H9 (cell line): ENCODE results near the gene NRXN3. TPM values are rescaled to one million over a fixed set of nuclear protein-coding genes. Genes with fewer than 3 reads are reported as not detected.

Experiments used
- DNase-seq: peaks from one replicate; pipeline ENCODE4 v3.0.0-alpha.2; 2017
- H2AFZ ChIP-seq: one replicate; pipeline ENCODE4 v1.6.1; 2013; ENCODE audit warnings: mild to moderate bottlenecking, low read length, control low read depth, moderate library complexity
- H2AK5ac ChIP-seq: 2 replicates; pipeline ENCODE4 v1.6.1; 2013; ENCODE audit warnings: low read length, control low read depth, mixed read lengths; ENCODE audit not compliant: insufficient read length
- H2BK120ac ChIP-seq: one replicate; pipeline ENCODE4 v1.6.1; 2013; ENCODE audit warnings: low read depth, mild to moderate bottlenecking, low read length, control low read depth, inconsistent platforms; ENCODE audit not compliant: poor library complexity, severe bottlenecking
- H2BK12ac ChIP-seq: 2 replicates; pipeline ENCODE4 v1.6.1; 2013; ENCODE audit warnings: low read length, control low read depth, mixed read lengths, low read depth; ENCODE audit not compliant: insufficient read length
- H2BK15ac ChIP-seq: 2 replicates; pipeline ENCODE4 v1.6.1; 2013; ENCODE audit warnings: low read depth, low read length, control low read depth
- H2BK20ac ChIP-seq: one replicate; pipeline ENCODE4 v1.6.1; 2013; ENCODE audit warnings: low read depth, mild to moderate bottlenecking, low read length, control low read depth, inconsistent platforms; ENCODE audit not compliant: poor library complexity, severe bottlenecking
- H2BK5ac ChIP-seq: 2 replicates; pipeline ENCODE4 v1.6.1; 2013; ENCODE audit warnings: low read length, control low read depth, mixed read lengths; ENCODE audit not compliant: insufficient read length
- H3K14ac ChIP-seq: 2 replicates; pipeline ENCODE4 v1.6.1; 2013; ENCODE audit warnings: low read length, control low read depth; ENCODE audit not compliant: insufficient read depth
- H3K18ac ChIP-seq: 2 replicates; pipeline ENCODE4 v1.6.1; 2013; ENCODE audit warnings: low read depth, mild to moderate bottlenecking, mixed read lengths, low read length, control low read depth; ENCODE audit not compliant: insufficient read length
- H3K23ac ChIP-seq: 2 replicates; pipeline ENCODE4 v1.6.1; 2013; ENCODE audit warnings: low read length, control low read depth, mixed read lengths, low read depth; ENCODE audit not compliant: insufficient read length
- H3K23me2 ChIP-seq: 2 replicates; pipeline ENCODE4 v1.6.1; 2013; ENCODE audit warnings: low read depth, mild to moderate bottlenecking, mixed read lengths, low read length, control low read depth; ENCODE audit not compliant: insufficient read length, poor library complexity, severe bottlenecking
- H3K27ac ChIP-seq: 2 replicates; pipeline ENCODE4 v1.5.1; 2013; ENCODE audit warnings: low read length, control low read depth, mixed read lengths, low read depth; ENCODE audit not compliant: insufficient read length
- H3K27me3 ChIP-seq: 2 replicates; pipeline ENCODE4 v1.6.1; 2013; ENCODE audit warnings: low read length, control low read depth, inconsistent platforms; ENCODE audit not compliant: insufficient read depth
- H3K4ac ChIP-seq: 2 replicates; pipeline ENCODE4 v1.6.1; 2013; ENCODE audit warnings: low read depth, mild to moderate bottlenecking, control low read depth, inconsistent platforms, low read length, moderate library complexity
- H3K4me1 ChIP-seq: 2 replicates; pipeline ENCODE4 v1.6.1; 2013; ENCODE audit warnings: low read length, control low read depth, inconsistent platforms; ENCODE audit not compliant: insufficient read depth
- H3K4me2 ChIP-seq: 2 replicates; pipeline ENCODE4 v1.6.1; 2013; ENCODE audit warnings: low read length, control low read depth, mixed read lengths; ENCODE audit not compliant: insufficient read length, insufficient read depth
- H3K56ac ChIP-seq: 2 replicates; pipeline ENCODE4 v1.6.1; 2013; ENCODE audit warnings: low read depth, mild to moderate bottlenecking, mixed read lengths, low read length, control low read depth; ENCODE audit not compliant: insufficient read length
- H3K79me1 ChIP-seq: 2 replicates; pipeline ENCODE4 v1.6.1; 2013; ENCODE audit warnings: low read depth, mild to moderate bottlenecking, moderate library complexity, low read length, control low read depth, inconsistent platforms; ENCODE audit not compliant: insufficient read depth, poor library complexity, severe bottlenecking
- H3K79me2 ChIP-seq: 2 replicates; pipeline ENCODE4 v1.6.1; 2013; ENCODE audit warnings: low read length, control low read depth, inconsistent platforms; ENCODE audit not compliant: insufficient read depth
- H3K9ac ChIP-seq: 2 replicates; pipeline ENCODE4 v1.6.1; 2013; ENCODE audit warnings: low read length, control low read depth, mixed read lengths; ENCODE audit not compliant: insufficient read length; ENCODE audit errors: extremely low read depth
- H3K9me3 ChIP-seq: one replicate; pipeline ENCODE4 v1.6.1; 2013; ENCODE audit warnings: low read depth, low read length, inconsistent platforms; ENCODE audit not compliant: control insufficient read depth
- H3T11ph ChIP-seq: one replicate; pipeline ENCODE4 v1.6.1; 2013; ENCODE audit warnings: mild to moderate bottlenecking, low read length, control low read depth, inconsistent platforms
- H4K20me1 ChIP-seq: one replicate; pipeline ENCODE4 v1.6.1; 2013; ENCODE audit not compliant: control insufficient read depth, insufficient read length, insufficient read depth
- H4K5ac ChIP-seq: 2 replicates; pipeline ENCODE4 v1.6.1; 2013; ENCODE audit warnings: low read depth, mild to moderate bottlenecking, mixed read lengths, low read length, control low read depth; ENCODE audit not compliant: insufficient read length
- H4K8ac ChIP-seq: replicated peaks from 2 replicates; pipeline ENCODE4 v1.6.1; 2013; ENCODE audit warnings: low read length, control low read depth, mixed read lengths, low read depth; ENCODE audit not compliant: insufficient read length
- H4K91ac ChIP-seq: 2 replicates; pipeline ENCODE4 v1.6.1; 2013; ENCODE audit warnings: low read depth, mild to moderate bottlenecking, moderate library complexity, mixed read lengths, low read length, control low read depth; ENCODE audit not compliant: insufficient read length
- H3K27ac Mint-ChIP-seq, 3 experiments: 2 replicates in 2 of 3; 3 replicates in 1 of 3; pipeline ENCODE4 v1.8.0; 2020 to 2021; ENCODE audit warnings: mixed read lengths in 3 of 3, mild to moderate bottlenecking in 1 of 3, moderate library complexity in 1 of 3
- H3K27me3 Mint-ChIP-seq: 2 replicates; pipeline ENCODE4 v1.8.0; 2021; ENCODE audit warnings: low read depth, mild to moderate bottlenecking, moderate library complexity, mixed read lengths
- H3K36me3 Mint-ChIP-seq, 3 experiments: 2 replicates in 2 of 3; 3 replicates in 1 of 3; pipeline ENCODE4 v1.8.0; 2020 to 2021; ENCODE audit warnings: low read depth in 3 of 3, mixed read lengths in 3 of 3; ENCODE audit not compliant: insufficient read depth in 1 of 3
- H3K4me1 Mint-ChIP-seq, 2 experiments: 2 replicates each; pipeline ENCODE4 v1.8.0; 2020; ENCODE audit warnings: mixed read lengths in 2 of 2
- H3K4me3 Mint-ChIP-seq, 2 experiments: 2 replicates in 1 of 2; 3 replicates in 1 of 2; pipeline ENCODE4 v1.8.0; 2020 to 2021; ENCODE audit warnings: mild to moderate bottlenecking in 2 of 2, mixed read lengths in 2 of 2, moderate library complexity in 1 of 2
- H3K9me3 Mint-ChIP-seq, 2 experiments: 2 replicates in 1 of 2; 3 replicates in 1 of 2; pipeline ENCODE4 v1.8.0; 2020; ENCODE audit warnings: mild to moderate bottlenecking in 2 of 2, mixed read lengths in 2 of 2, moderate library complexity in 1 of 2
- WGBS: extraction: QIAGEN DNeasy Blood & Tissue Kit; methylation state at CpG from one replicate; pipeline ENCODE4 v1.1.7; 2013; ENCODE audit warnings: missing lambda C conversion rate, low lambda C conversion rate, mixed read lengths; ENCODE audit not compliant: insufficient read length; ENCODE audit errors: extremely low coverage; 5-methylcytosine and 5-hydroxymethylcytosine counted together
- total RNA-seq: library from RNA; stranded (reverse); gene quantifications from 2 replicates; pipeline ENCODE4 v1.2.1, GENCODE V29; 2021
- TF ChIP-seq, protein P1 (sequence below): fragments of 200-600 bp; sonication (generic); conservative IDR thresholded peaks from 3 replicates; pipeline ENCODE4 v1.8.0; 2021; ENCODE audit warnings: antibody characterized with exemption, mild to moderate bottlenecking

Gene NRXN3
- total RNA-seq, 1 experiment from 2014 or later = 1.8 TPM

GRCh38 chr14:78197051-78197450 is 26.9 kb downstream of the NRXN3 start:
- no peak overlapping the region for H2BK20ac ChIP-seq
- H3K14ac ChIP-seq = no peak overlapping the region
- H3K9ac ChIP-seq = no peak overlapping the region
- H2BK15ac ChIP-seq = no peak overlapping the region
- no peak overlapping the region for H3K18ac ChIP-seq
- H3K36me3 Mint-ChIP-seq = peaks cover 0 to 6% (median 0%) of the 10 kb centered on the region in 3 experiments; a peak in 1 of 7 replicates
- no peak overlapping the region for H4K8ac ChIP-seq
- TF ChIP-seq, protein P1, sequence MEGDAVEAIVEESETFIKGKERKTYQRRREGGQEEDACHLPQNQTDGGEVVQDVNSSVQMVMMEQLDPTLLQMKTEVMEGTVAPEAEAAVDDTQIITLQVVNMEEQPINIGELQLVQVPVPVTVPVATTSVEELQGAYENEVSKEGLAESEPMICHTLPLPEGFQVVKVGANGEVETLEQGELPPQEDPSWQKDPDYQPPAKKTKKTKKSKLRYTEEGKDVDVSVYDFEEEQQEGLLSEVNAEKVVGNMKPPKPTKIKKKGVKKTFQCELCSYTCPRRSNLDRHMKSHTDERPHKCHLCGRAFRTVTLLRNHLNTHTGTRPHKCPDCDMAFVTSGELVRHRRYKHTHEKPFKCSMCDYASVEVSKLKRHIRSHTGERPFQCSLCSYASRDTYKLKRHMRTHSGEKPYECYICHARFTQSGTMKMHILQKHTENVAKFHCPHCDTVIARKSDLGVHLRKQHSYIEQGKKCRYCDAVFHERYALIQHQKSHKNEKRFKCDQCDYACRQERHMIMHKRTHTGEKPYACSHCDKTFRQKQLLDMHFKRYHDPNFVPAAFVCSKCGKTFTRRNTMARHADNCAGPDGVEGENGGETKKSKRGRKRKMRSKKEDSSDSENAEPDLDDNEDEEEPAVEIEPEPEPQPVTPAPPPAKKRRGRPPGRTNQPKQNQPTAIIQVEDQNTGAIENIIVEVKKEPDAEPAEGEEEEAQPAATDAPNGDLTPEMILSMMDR = no peak
- no peaks in the 10 kb centered on the region for H3K9me3 Mint-ChIP-seq
- peaks cover 3% of the 10 kb centered on the region for H3K27me3 Mint-ChIP-seq
- peaks cover 6 to 11% of the 10 kb centered on the region in 2 experiments; a peak in 3 of 4 replicates for H3K4me1 Mint-ChIP-seq
- no peak overlapping the region for H2BK120ac ChIP-seq
- no peaks in the 10 kb centered on the region for H3K23me2 ChIP-seq
- H3K9me3 ChIP-seq = no peaks in the 10 kb centered on the region
- no peaks in the 10 kb centered on the region for H3K79me1 ChIP-seq
- DNase-seq = no peak
- no peak overlapping the region for H3K23ac ChIP-seq
- no peak overlapping the region for H3K4ac ChIP-seq
- H3K27me3 ChIP-seq = no peaks in the 10 kb centered on the region
- no peak overlapping the region for H2BK12ac ChIP-seq
- no peak overlapping the region for H2AK5ac ChIP-seq
- no peak overlapping the region for H2BK5ac ChIP-seq
- no peaks in the 10 kb centered on the region for H4K20me1 ChIP-seq
- H3K27ac ChIP-seq = no peak overlapping the region
- no CpG with 5 or more reads among the region's 8 CpGs for WGBS
- no peak overlapping the region for H3K56ac ChIP-seq
- H3K79me2 ChIP-seq = no peaks in the 10 kb centered on the region
- H4K5ac ChIP-seq = no peak overlapping the region
- no peak overlapping the region for H3T11ph ChIP-seq
- no peak overlapping the region for H4K91ac ChIP-seq
- no peak overlapping the region for H3K27ac Mint-ChIP-seq
- no peaks in the 10 kb centered on the region for H3K4me1 ChIP-seq
- H2AFZ ChIP-seq = no peak overlapping the region
- no peak overlapping the region for H3K4me3 Mint-ChIP-seq
- no peak overlapping the region for H3K4me2 ChIP-seq
